Neutrophil (primary cell): ENCODE results near the gene WDR86.

Experiments used
- H3K27ac ChIP-seq: fragments of 200-600 bp; sonication (generic); 2 replicates; pipeline ENCODE4 v1.5.1; 2016; ENCODE audit warnings: mild to moderate bottlenecking, moderate library complexity
- H3K27me3 ChIP-seq: fragments of 200-600 bp; sonication (generic); 2 replicates; pipeline ENCODE4 v1.6.0; 2016; ENCODE audit warnings: mild to moderate bottlenecking
- H3K36me3 ChIP-seq: fragments of 200-600 bp; sonication (generic); 2 replicates; pipeline ENCODE4 v1.5.1; 2017
- H3K4me1 ChIP-seq, 2 experiments: fragments of 200-600 bp in 1 of 2; sonication (generic) in 1 of 2; 1 replicate in 1 of 2; 2 replicates in 1 of 2; pipeline versions ENCODE4 v1.5.1 to v1.6.1; 2013 to 2016; ENCODE audit warnings: low read depth in 1 of 2, low read length in 1 of 2, mild to moderate bottlenecking in 1 of 2, moderate library complexity in 1 of 2; ENCODE audit not compliant: control insufficient read depth in 1 of 2, insufficient read depth in 1 of 2
- H3K4me3 ChIP-seq, 2 experiments: fragments of 200-600 bp in 1 of 2; sonication (generic) in 1 of 2; 1 replicate in 1 of 2; 2 replicates in 1 of 2; pipeline ENCODE4 v1.5.1; 2013 to 2016; ENCODE audit warnings: low read depth in 1 of 2, low read length in 1 of 2, mild to moderate bottlenecking in 1 of 2, moderate library complexity in 1 of 2
- H3K9me3 ChIP-seq: fragments of 200-600 bp; sonication (generic); 2 replicates; pipeline ENCODE4 v1.5.1; 2016
- TF ChIP-seq, protein P1 (sequence below): fragments of 200-600 bp; sonication (generic); IDR thresholded peaks from 2 replicates; pipeline ENCODE4 v1.5.1; 2016; ENCODE audit warnings: antibody characterized with exemption

WDR86 gene

DNA sequence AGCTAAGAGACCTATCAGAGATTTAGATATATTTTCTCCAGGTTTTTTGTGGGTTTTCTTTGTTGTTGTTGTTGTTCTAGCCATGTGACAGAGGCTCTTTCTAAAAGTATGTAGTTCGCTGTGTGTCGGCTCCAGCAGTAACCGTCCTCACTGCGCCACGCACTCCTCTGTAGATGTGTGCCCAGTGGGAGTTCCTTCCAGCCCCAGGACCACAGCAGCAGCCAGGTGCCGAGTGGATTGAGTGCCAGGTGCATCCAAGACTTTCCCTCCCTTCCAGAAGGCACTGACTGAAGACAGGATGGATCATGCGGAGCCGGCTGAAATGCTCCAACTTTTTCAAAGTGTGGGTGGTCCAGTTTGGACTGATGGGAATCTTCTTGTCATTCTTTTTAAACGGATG, 31.8 kb downstream of the WDR86 start:
- H3K36me3 ChIP-seq = peaks cover 71% of the 10 kb centered on the region

DNA sequence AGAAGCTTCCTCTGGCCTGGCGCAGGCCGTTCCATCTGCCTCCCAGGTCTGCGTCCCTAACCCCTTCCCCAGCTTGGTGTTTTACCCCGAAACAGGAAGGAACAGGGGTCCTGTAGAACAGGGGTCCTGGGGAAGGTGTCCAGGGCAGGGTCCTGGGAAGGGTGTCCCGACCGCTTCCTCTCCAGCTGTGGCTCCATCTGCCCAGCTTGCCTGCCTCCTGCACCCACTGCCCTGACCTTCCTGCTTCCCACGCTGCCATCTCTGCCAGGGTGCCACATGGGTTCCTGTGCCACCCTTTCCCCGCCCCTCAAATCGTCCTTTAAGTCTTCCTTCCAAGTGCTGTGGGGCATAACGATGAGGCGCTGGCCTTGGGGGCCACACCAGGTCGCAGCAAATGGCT, 32.4 kb downstream of the WDR86 start:
- H3K27ac ChIP-seq = no peak overlapping the region
- H3K9me3 ChIP-seq = no peaks in the 10 kb centered on the region

More for the DNA sequence above, 31.8 kb downstream of the WDR86 start:
- TF ChIP-seq, protein P1, sequence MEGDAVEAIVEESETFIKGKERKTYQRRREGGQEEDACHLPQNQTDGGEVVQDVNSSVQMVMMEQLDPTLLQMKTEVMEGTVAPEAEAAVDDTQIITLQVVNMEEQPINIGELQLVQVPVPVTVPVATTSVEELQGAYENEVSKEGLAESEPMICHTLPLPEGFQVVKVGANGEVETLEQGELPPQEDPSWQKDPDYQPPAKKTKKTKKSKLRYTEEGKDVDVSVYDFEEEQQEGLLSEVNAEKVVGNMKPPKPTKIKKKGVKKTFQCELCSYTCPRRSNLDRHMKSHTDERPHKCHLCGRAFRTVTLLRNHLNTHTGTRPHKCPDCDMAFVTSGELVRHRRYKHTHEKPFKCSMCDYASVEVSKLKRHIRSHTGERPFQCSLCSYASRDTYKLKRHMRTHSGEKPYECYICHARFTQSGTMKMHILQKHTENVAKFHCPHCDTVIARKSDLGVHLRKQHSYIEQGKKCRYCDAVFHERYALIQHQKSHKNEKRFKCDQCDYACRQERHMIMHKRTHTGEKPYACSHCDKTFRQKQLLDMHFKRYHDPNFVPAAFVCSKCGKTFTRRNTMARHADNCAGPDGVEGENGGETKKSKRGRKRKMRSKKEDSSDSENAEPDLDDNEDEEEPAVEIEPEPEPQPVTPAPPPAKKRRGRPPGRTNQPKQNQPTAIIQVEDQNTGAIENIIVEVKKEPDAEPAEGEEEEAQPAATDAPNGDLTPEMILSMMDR = no peak
- H3K9me3 ChIP-seq = no peaks in the 10 kb centered on the region
- H3K4me3 ChIP-seq = no peak overlapping the region
- H3K4me1 ChIP-seq = peaks cover 7 to 12% of the 10 kb centered on the region in 2 experiments
- peaks cover 33% of the 10 kb centered on the region for H3K27me3 ChIP-seq
- H3K27ac ChIP-seq = no peak overlapping the region

DNA sequence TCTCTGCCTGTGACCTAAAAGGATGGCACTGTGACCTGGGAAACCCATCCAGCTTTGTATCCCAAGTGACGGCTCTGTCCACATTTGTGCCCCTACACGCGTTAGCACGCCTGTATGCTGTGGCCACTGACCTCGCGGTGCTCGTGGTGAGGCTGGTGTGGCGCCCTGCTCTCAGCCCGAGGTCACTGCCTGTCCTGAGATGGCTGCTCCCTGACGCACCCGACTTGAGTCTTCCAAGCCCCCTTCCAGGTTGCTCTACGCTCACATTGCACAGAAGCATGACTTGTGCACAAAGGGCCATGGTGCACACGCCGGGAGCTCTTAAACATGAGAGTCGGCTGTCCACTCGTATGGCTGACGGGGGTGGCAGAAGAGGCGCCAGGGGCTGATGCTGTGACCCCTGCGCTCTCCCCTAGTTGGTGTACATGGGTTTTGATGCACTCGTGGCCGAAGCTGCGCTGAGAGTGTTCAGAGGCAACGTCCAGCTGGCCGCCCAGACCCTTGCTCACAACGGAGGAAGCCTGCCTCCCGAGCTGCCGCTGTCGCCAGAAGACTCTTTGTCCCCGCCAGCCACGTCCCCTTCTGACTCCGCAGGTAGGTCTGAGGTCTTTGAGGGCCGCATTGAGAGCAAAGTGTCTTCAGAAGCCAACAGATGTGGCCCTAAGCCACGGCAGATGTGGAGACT, 33.5 kb downstream of the WDR86 start:
- peaks cover 16% of the 10 kb centered on the region for H3K27me3 ChIP-seq
- no peak overlapping the region for H3K27ac ChIP-seq
- peaks cover 87% of the 10 kb centered on the region for H3K36me3 ChIP-seq
- H3K9me3 ChIP-seq = no peaks in the 10 kb centered on the region
- TF ChIP-seq, protein P1 = no peak
- H3K4me1 ChIP-seq = peaks cover 0 to 3% of the 10 kb centered on the region in 2 experiments
- no peak overlapping the region for H3K4me3 ChIP-seq

More for the DNA sequence above, 32.4 kb downstream of the WDR86 start:
- Histone ChIP-seq H3K27me3 (peaks cover 27% of the 10 kb centered on the region), H3K4me1 (peaks cover 7 to 12% of the 10 kb centered on the region in 2 experiments), H3K4me3 (no peak overlapping the region), H3K36me3 (peaks cover 77% of the 10 kb centered on the region)
- TF ChIP-seq, protein P1 = no peak

DNA sequence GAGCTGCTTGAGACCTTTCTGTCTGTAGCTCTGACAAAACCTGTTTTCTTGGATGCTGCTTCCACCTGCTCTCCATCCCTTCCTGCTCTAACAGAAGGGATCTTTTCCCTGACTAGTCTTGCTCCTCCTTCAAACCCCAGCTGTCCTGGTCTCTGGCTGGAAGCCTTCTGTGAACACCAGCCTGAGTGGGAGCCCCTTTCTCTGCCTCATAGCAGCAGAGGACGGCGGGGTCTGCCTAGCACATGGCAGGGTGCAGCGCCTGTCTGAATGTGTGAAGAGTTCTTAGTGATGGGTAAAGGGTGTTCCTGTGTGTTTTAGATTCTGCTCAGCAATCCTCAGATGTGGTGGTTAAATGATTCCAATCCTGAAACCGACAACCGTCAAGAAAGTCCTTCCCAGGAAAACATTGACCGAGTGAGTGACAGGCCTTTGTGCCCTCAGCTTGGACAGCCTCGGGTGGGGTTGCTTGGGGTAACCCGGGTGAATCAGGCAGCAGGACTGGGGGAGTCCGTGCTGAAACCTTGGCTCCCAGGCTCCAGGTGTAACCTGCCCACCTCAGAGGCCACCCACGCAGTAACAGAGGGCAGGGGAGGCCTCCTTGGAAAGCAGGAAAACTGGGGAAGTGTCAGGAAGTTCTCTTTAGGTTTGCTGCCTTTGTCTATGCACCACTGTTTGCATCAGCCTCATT, 34.2 kb downstream of the WDR86 start:
- Histone ChIP-seq H3K4me1 (no peaks in the 10 kb centered on the region), H3K9me3 (no peaks in the 10 kb centered on the region), H3K27me3 (peaks cover 10% of the 10 kb centered on the region), H3K27ac (no peak overlapping the region), H3K4me3 (no peak overlapping the region), H3K36me3 (peaks cover 94% of the 10 kb centered on the region)
- TF ChIP-seq, protein P1 = no peak

DNA sequence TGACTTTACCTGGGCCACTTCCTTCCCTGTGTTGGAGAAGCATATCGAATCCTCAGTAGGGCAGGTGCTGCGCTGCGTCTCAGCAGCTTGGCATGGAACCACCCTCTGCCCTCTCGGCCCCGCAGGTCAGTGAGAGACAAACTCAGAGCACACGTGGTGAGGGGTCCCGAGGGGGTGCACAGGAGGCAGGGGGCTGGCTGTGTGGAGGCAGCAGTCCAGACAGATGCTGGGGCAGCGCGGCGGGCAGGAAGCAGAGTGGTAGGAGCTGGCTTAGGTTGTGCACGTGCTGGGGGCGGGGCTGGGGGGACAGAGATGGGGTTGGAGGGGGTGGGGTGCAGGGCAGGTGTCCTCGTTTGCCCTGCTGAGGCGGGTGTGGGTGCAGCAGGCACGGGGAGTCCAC, 35.1 kb downstream of the WDR86 start:
- Histone ChIP-seq H3K4me1 (no peaks in the 10 kb centered on the region), H3K27ac (no peak overlapping the region), H3K36me3 (peaks cover 97% of the 10 kb centered on the region), H3K4me3 (no peak overlapping the region), H3K27me3 (peaks cover under 1% of the 10 kb centered on the region), H3K9me3 (no peaks in the 10 kb centered on the region)
- TF ChIP-seq, protein P1 = no peak
